HCT116 (cell line): Measurements from ENCODE around the gene MMGT1. TPM values are rescaled to one million over a fixed set of nuclear protein-coding genes. Genes with fewer than 3 reads are reported as not detected.

Experiments used
- ATAC-seq: fragments of 200-7000 bp; cut with Tn5 transposase; 2 replicates; pipeline ENCODE4 v1.9.1; 2020; ENCODE audit warnings: mild to moderate bottlenecking, moderate library complexity
- BruUV-seq: library from RNA; stranded (reverse); fragments of 400-500 nt; replicated peaks from 2 replicates; lab custom pipeline; 2021; lab: Mats Ljungman, UMichigan
- CTCF ChIA-PET: fragments of 300-600 bp; sonication (Branson Sonifier 250); formaldehyde crosslinking; loops from one replicate; lab custom pipeline; 2021; ENCODE audit warnings: antibody characterized with exemption; lab: Charles Lee
- POLR2A ChIA-PET: fragments of 300-600, 350-600 bp; sonication (Branson Sonifier 250); formaldehyde crosslinking; loops from one replicate; lab custom pipeline; 2021; ENCODE audit warnings: antibody characterized with exemption; lab: Charles Lee
- RAD21 ChIA-PET, 2 experiments: fragments of 300-600 bp; sonication (Branson Sonifier 250); formaldehyde crosslinking; loops; one replicate each; lab custom pipeline; 2023; ENCODE audit warnings: low total read pairs in 2 of 2; ENCODE audit not compliant: uncharacterized antibody in 2 of 2, unreplicated experiment in 2 of 2, low non-redundant PET in 1 of 2; lab: Charles Lee
- DNase-seq: peaks from one replicate; pipeline ENCODE4 v3.0.0-alpha.2; 2010; ENCODE audit warnings: low read depth, low spot score
- H2AFZ ChIP-seq: fragments of 200-600 bp; shearing (Covaris generic), sonication (generic); 2 replicates; pipeline ENCODE4 v1.6.1; 2017; ENCODE audit warnings: low read depth, mixed run types, mixed read lengths, antibody characterized with exemption, low read length; ENCODE audit not compliant: poor library complexity, severe bottlenecking
- H3K27ac ChIP-seq: 2 replicates; pipeline ENCODE4 v1.5.1; 2012; ENCODE audit warnings: low read depth, low read length
- H3K27me3 ChIP-seq: fragments of 200-600 bp; sonication (generic); 2 replicates; pipeline ENCODE4 v1.6.1; 2016; ENCODE audit warnings: mixed run types, low read length, mixed read lengths; ENCODE audit not compliant: insufficient read depth
- H3K36me3 ChIP-seq, 2 experiments: fragments of 200-500 bp in 1 of 2; fragments of 200-600 bp in 1 of 2; sonication (Bioruptor generic) in 1 of 2; sonication (generic) in 1 of 2; 2 replicates each; pipeline versions ENCODE4 v1.5.1 to v1.6.1; 2014 to 2016; ENCODE audit warnings: low read length in 2 of 2, inconsistent platforms in 1 of 2, mixed read lengths in 1 of 2, mixed run types in 1 of 2; ENCODE audit not compliant: insufficient read depth in 2 of 2, control insufficient read depth in 1 of 2
- H3K4me1 ChIP-seq, 2 experiments: fragments of 200-600 bp in 1 of 2; sonication (generic) in 1 of 2; 2 replicates each; pipeline versions ENCODE4 v1.5.1 to v1.6.1; 2012 to 2017; ENCODE audit warnings: low read length in 2 of 2, inconsistent platforms in 1 of 2, mild to moderate bottlenecking in 1 of 2, mixed read lengths in 1 of 2, mixed run types in 1 of 2, moderate library complexity in 1 of 2; ENCODE audit not compliant: insufficient read depth in 2 of 2, control insufficient read depth in 1 of 2
- H3K4me2 ChIP-seq: fragments of 200-600 bp; sonication (generic); 2 replicates; pipeline ENCODE4 v1.6.1; 2017; ENCODE audit warnings: mixed run types, low read length, mixed read lengths
- H3K4me3 ChIP-seq, 2 experiments: fragments of 200-600 bp in 1 of 2; sonication (generic) in 1 of 2; replicated peaks in 1 of 2; 2 replicates each; pipeline ENCODE4 v1.5.1; 2011 to 2016; ENCODE audit warnings: low read length in 2 of 2, control low read depth in 1 of 2, low read depth in 1 of 2, mild to moderate bottlenecking in 1 of 2, mixed read lengths in 1 of 2, mixed run types in 1 of 2
- H3K79me2 ChIP-seq: fragments of 200-600 bp; sonication (generic); 2 replicates; pipeline ENCODE4 v1.6.1; 2017; ENCODE audit warnings: mild to moderate bottlenecking, mixed run types, low read length, moderate library complexity, mixed read lengths; ENCODE audit not compliant: insufficient read depth
- H3K9ac ChIP-seq: fragments of 200-600 bp; sonication (generic); 2 replicates; pipeline ENCODE4 v1.6.1; 2016; ENCODE audit warnings: low read length, mixed read lengths
- H3K9me2 ChIP-seq: fragments of 200-600 bp; sonication (generic), shearing (Covaris generic); 2 replicates; pipeline ENCODE4 v1.6.1; 2017; ENCODE audit warnings: mixed run types, mild to moderate bottlenecking, moderate library complexity; ENCODE audit not compliant: insufficient read depth
- H3K9me3 ChIP-seq, 2 experiments: fragments of 200-500 bp in 1 of 2; fragments of 200-600 bp in 1 of 2; sonication (Bioruptor generic) in 1 of 2; sonication (generic) in 1 of 2; 2 replicates each; pipeline ENCODE4 v1.6.1; 2014 to 2017; ENCODE audit warnings: low read length in 2 of 2, mixed read lengths in 2 of 2, inconsistent platforms in 1 of 2, low read depth in 1 of 2, mild to moderate bottlenecking in 1 of 2, mixed run types in 1 of 2, moderate library complexity in 1 of 2; ENCODE audit not compliant: control insufficient read depth in 1 of 2, insufficient read depth in 1 of 2
- H4K20me1 ChIP-seq: fragments of 200-600 bp; sonication (generic), shearing (Covaris generic); 2 replicates; pipeline ENCODE4 v1.6.1; 2017; ENCODE audit warnings: mixed run types, mild to moderate bottlenecking, moderate library complexity; ENCODE audit not compliant: insufficient read depth
- CBX3 ChIP-seq: IDR thresholded peaks from 2 replicates; pipeline ENCODE4 v1.6.1; 2012; ENCODE audit warnings: low read depth
- CEBPB ChIP-seq: IDR thresholded peaks from 2 replicates; pipeline ENCODE4 v1.6.1; 2012; ENCODE audit warnings: low read depth
- EGR1 ChIP-seq: IDR thresholded peaks from 2 replicates; pipeline ENCODE4 v1.6.1; 2012; ENCODE audit warnings: low read depth
- EZH2 ChIP-seq: fragments of 200-600 bp; sonication (generic); IDR thresholded peaks from 2 replicates; pipeline ENCODE4 v1.6.1; 2017; ENCODE audit warnings: antibody characterized with exemption, mixed run types
- FOSL1 ChIP-seq: IDR thresholded peaks from 2 replicates; pipeline ENCODE4 v1.6.1; 2012; ENCODE audit warnings: low read depth
- JUND ChIP-seq: IDR thresholded peaks from 2 replicates; pipeline ENCODE4 v1.6.1; 2012
- POLR2A ChIP-seq: IDR thresholded peaks from 2 replicates; pipeline ENCODE4 v1.7.0; 2011; ENCODE audit warnings: borderline replicate concordance; ENCODE audit not compliant: insufficient read depth, insufficient read length; ENCODE audit errors: extremely low read depth
- POLR2AphosphoS5 ChIP-seq: IDR thresholded peaks from 2 replicates; pipeline ENCODE4 v1.6.1; 2011; ENCODE audit warnings: mild to moderate bottlenecking, low read depth, low read length, moderate library complexity
- RAD21 ChIP-seq: IDR thresholded peaks from 2 replicates; pipeline ENCODE4 v1.6.1; 2012; ENCODE audit warnings: low read depth, mild to moderate bottlenecking
- SIN3A ChIP-seq: IDR thresholded peaks from 2 replicates; pipeline ENCODE4 v1.6.1; 2012; ENCODE audit warnings: low read depth
- SRF ChIP-seq: IDR thresholded peaks from 2 replicates; pipeline ENCODE4 v1.6.1; 2012; ENCODE audit warnings: low read depth
- TCF7L2 ChIP-seq: IDR thresholded peaks from 2 replicates; pipeline ENCODE4 v1.7.0; 2011; ENCODE audit warnings: borderline replicate concordance, inconsistent platforms; ENCODE audit not compliant: insufficient read depth, insufficient read length; ENCODE audit errors: extremely low read depth
- YY1 ChIP-seq: IDR thresholded peaks from 2 replicates; pipeline ENCODE4 v1.6.1; 2011; ENCODE audit warnings: low read length, low read depth, moderate library complexity, mild to moderate bottlenecking; ENCODE audit not compliant: insufficient replicate concordance; ENCODE audit errors: extremely low read depth
- ZNF274 ChIP-seq: fragments of 200-500 bp; sonication (Bioruptor generic); IDR thresholded peaks from 2 replicates; pipeline ENCODE4 v1.6.1; 2014; ENCODE audit warnings: mild to moderate bottlenecking, low read depth, low read length, inconsistent platforms
- intact Hi-C: fragments of 100-400 bp; cut with micrococcal nuclease; formaldehyde crosslinking; loops from 2 replicates; pipeline ENCODE4 v1.10.0; 2022
- total RNA-seq: library from RNA; stranded (reverse); gene quantifications from one replicate; pipeline ENCODE4 v1.2.1, GENCODE V29; 2021; ENCODE audit not compliant: unreplicated experiment
- TF ChIP-seq, protein P1 (sequence below): IDR thresholded peaks from 2 replicates; pipeline ENCODE4 v1.6.1; 2011; ENCODE audit warnings: mild to moderate bottlenecking, low read length, moderate library complexity; ENCODE audit not compliant: insufficient replicate concordance; ENCODE audit errors: extremely low read depth
- TF ChIP-seq, protein P2 (sequence below): IDR thresholded peaks from 2 replicates; pipeline ENCODE4 v1.6.1; 2012
- TF ChIP-seq, protein P3 (sequence below): IDR thresholded peaks from 2 replicates; pipeline ENCODE4 v1.6.1; 2012; ENCODE audit warnings: low read depth
- TF ChIP-seq, protein P4 (sequence below), 3 experiments: fragments of 200-600 bp in 1 of 3; sonication (generic) in 1 of 3; IDR thresholded peaks in 2 of 3; conservative IDR thresholded peaks in 1 of 3; 2 replicates each; pipeline ENCODE4 v1.5.1; 2012 to 2017; ENCODE audit warnings: low read depth in 2 of 3, low read length in 2 of 3, antibody characterized with exemption in 1 of 3, borderline replicate concordance in 1 of 3, control low read depth in 1 of 3, mild to moderate bottlenecking in 1 of 3, mixed read lengths in 1 of 3, mixed run types in 1 of 3, moderate library complexity in 1 of 3; ENCODE audit not compliant: insufficient read depth in 1 of 3

MMGT1 gene
- total RNA-seq, 1 experiment from 2014 or later: 23.2 TPM

DNA sequence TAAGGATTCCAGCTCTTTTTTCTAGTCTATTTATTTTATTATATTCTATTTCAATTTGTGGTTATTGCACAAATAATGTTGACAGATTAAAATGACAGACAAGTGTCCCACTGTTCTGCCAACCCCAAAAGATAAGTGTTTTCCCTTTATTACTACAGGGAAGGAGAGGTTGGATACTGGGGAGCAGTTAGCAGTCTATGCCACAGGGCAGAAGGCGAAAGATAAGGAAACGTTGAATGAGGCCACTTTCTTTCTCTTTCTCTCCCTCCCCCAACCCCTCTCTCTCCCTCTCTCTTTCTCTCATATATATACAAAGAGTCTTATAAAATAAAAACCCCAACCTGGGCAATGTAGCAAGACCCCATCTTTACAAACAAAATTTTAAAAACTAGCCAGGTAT is 43.1 kb upstream of the MMGT1 start (continued):
- TF ChIP-seq TCF7L2: no peak
- no peak for TF ChIP-seq EZH2
- no peak for TF ChIP-seq ZNF274
- TF ChIP-seq RAD21: no peak

DNA sequence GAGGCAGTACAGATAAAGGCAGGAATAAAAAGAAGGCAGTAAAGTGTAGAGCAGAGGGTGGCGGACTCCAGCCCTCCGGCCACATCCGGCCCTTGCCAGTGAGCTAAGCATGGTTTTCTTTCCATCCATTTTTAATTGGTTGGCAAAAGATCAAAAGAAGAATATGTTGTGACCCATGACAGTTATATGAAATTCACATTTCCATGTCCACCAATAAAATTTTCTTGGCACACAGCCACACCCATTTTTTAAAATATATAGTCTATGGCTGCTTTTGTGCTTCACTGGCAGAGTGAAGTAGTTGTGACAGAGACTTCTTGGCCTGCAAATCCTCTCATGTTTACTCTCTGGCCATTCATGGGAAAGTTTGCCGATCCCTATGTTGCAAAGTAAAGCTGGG is 41.2 kb upstream of the MMGT1 start:
- Histone ChIP-seq H3K4me1 (no peaks in the 10 kb centered on the region), H3K4me3 (no peak overlapping the region), H3K36me3 (no peaks in the 10 kb centered on the region; a peak in 1 of 4 replicates), H3K27ac (no peak overlapping the region), H3K9me3 (no peaks in the 10 kb centered on the region), H4K20me1 (no peaks in the 10 kb centered on the region), H3K79me2 (no peaks in the 10 kb centered on the region), H3K4me2 (no peak overlapping the region), H2AFZ (no peak overlapping the region), H3K27me3 (no peaks in the 10 kb centered on the region), H3K9me2 (no peaks in the 10 kb centered on the region), H3K9ac (no peak overlapping the region)
- intact Hi-C loops: no loop called here
- BruUV-seq: no TSS peak
- ChIA-PET POLR2A (no interaction called here), RAD21 (no interaction called here), CTCF (no interaction called here)
- no peak for DNase-seq
- TF ChIP-seq ZNF274: no peak
- TF ChIP-seq CBX3: no peak
- no peak for TF ChIP-seq POLR2A
- no peak for TF ChIP-seq FOSL1
- TF ChIP-seq POLR2AphosphoS5: no peak
- no peak for TF ChIP-seq SRF
- no peak for TF ChIP-seq RAD21
- no peak for TF ChIP-seq EGR1
- TF ChIP-seq SIN3A: no peak
- TF ChIP-seq, protein P1, sequence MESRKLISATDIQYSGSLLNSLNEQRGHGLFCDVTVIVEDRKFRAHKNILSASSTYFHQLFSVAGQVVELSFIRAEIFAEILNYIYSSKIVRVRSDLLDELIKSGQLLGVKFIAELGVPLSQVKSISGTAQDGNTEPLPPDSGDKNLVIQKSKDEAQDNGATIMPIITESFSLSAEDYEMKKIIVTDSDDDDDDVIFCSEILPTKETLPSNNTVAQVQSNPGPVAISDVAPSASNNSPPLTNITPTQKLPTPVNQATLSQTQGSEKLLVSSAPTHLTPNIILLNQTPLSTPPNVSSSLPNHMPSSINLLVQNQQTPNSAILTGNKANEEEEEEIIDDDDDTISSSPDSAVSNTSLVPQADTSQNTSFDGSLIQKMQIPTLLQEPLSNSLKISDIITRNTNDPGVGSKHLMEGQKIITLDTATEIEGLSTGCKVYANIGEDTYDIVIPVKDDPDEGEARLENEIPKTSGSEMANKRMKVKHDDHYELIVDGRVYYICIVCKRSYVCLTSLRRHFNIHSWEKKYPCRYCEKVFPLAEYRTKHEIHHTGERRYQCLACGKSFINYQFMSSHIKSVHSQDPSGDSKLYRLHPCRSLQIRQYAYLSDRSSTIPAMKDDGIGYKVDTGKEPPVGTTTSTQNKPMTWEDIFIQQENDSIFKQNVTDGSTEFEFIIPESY: no peak
- no peak for TF ChIP-seq YY1
- TF ChIP-seq, protein P2, sequence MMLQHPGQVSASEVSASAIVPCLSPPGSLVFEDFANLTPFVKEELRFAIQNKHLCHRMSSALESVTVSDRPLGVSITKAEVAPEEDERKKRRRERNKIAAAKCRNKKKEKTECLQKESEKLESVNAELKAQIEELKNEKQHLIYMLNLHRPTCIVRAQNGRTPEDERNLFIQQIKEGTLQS: no peak
- TF ChIP-seq TCF7L2: no peak
- no peak for TF ChIP-seq JUND
- TF ChIP-seq, protein P3, sequence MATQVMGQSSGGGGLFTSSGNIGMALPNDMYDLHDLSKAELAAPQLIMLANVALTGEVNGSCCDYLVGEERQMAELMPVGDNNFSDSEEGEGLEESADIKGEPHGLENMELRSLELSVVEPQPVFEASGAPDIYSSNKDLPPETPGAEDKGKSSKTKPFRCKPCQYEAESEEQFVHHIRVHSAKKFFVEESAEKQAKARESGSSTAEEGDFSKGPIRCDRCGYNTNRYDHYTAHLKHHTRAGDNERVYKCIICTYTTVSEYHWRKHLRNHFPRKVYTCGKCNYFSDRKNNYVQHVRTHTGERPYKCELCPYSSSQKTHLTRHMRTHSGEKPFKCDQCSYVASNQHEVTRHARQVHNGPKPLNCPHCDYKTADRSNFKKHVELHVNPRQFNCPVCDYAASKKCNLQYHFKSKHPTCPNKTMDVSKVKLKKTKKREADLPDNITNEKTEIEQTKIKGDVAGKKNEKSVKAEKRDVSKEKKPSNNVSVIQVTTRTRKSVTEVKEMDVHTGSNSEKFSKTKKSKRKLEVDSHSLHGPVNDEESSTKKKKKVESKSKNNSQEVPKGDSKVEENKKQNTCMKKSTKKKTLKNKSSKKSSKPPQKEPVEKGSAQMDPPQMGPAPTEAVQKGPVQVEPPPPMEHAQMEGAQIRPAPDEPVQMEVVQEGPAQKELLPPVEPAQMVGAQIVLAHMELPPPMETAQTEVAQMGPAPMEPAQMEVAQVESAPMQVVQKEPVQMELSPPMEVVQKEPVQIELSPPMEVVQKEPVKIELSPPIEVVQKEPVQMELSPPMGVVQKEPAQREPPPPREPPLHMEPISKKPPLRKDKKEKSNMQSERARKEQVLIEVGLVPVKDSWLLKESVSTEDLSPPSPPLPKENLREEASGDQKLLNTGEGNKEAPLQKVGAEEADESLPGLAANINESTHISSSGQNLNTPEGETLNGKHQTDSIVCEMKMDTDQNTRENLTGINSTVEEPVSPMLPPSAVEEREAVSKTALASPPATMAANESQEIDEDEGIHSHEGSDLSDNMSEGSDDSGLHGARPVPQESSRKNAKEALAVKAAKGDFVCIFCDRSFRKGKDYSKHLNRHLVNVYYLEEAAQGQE: no peak
- TF ChIP-seq CEBPB: no peak
- TF ChIP-seq, protein P4, sequence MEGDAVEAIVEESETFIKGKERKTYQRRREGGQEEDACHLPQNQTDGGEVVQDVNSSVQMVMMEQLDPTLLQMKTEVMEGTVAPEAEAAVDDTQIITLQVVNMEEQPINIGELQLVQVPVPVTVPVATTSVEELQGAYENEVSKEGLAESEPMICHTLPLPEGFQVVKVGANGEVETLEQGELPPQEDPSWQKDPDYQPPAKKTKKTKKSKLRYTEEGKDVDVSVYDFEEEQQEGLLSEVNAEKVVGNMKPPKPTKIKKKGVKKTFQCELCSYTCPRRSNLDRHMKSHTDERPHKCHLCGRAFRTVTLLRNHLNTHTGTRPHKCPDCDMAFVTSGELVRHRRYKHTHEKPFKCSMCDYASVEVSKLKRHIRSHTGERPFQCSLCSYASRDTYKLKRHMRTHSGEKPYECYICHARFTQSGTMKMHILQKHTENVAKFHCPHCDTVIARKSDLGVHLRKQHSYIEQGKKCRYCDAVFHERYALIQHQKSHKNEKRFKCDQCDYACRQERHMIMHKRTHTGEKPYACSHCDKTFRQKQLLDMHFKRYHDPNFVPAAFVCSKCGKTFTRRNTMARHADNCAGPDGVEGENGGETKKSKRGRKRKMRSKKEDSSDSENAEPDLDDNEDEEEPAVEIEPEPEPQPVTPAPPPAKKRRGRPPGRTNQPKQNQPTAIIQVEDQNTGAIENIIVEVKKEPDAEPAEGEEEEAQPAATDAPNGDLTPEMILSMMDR (IDR thresholded peaks at IDR 0.05 in 2 of 3, conservative IDR thresholded peaks at IDR 0.05 in 1 of 3; ENCODE audit: borderline replicate concordance in 1 of 3, insufficient read depth in 1 of 3, low read depth in 2 of 3, low read length in 2 of 3): no peak
- no peak for TF ChIP-seq EZH2
- ATAC-seq: no peak
